ENCODE data around the gene SNX6.

DNA sequence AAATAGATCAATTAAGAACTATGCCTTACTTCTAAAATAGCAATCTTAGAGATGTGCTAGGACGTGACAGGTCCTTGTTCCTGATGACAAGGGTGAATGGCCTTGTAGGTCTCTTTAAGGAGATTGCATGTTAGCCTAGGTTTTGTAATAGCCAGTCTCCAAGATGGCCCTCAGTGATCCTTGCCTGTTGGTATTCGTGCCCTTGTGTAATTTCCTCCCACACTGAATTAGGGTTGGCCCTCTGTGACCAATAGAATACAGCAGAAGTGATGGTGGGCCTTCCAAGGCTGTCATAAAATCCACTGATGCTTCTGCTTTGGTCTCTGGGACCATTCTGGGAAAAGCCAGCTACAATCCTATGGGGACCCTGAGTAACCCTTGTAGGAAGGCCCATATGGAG is 38.2 kb upstream of the SNX6 start:
- TF ChIP-seq, protein P1, sequence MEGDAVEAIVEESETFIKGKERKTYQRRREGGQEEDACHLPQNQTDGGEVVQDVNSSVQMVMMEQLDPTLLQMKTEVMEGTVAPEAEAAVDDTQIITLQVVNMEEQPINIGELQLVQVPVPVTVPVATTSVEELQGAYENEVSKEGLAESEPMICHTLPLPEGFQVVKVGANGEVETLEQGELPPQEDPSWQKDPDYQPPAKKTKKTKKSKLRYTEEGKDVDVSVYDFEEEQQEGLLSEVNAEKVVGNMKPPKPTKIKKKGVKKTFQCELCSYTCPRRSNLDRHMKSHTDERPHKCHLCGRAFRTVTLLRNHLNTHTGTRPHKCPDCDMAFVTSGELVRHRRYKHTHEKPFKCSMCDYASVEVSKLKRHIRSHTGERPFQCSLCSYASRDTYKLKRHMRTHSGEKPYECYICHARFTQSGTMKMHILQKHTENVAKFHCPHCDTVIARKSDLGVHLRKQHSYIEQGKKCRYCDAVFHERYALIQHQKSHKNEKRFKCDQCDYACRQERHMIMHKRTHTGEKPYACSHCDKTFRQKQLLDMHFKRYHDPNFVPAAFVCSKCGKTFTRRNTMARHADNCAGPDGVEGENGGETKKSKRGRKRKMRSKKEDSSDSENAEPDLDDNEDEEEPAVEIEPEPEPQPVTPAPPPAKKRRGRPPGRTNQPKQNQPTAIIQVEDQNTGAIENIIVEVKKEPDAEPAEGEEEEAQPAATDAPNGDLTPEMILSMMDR (conservative IDR thresholded peaks at IDR 0.05; ENCODE audit: low read depth, low read length), result no peak
- no peak for TF ChIP-seq EZH2phosphoT487 (IDR thresholded peaks at IDR 0.05; ENCODE audit: borderline replicate concordance, low read length)
